ENCODE results near the gene ZBED1. TPM values are rescaled to one million over a fixed set of nuclear protein-coding genes. Genes with fewer than 3 reads are reported as not detected.

The ZBED1 gene
- 33.2 and 33.3 TPM in 2 replicates for total RNA-seq

GRCh38 chrX:2500803-2501558, at the start of gene ZBED1, which contains the start of gene DHRSX:
Gene ZBED1, minus strand, starts transcription at chrX:2500976. Its CDS starts 10,257 bp downstream, at chrX:2490719.
Gene DHRSX, minus strand, starts transcription at chrX:2500976. Its CDS starts 51 bp downstream, at chrX:2500925.

Other genes starting within 250 kb of the ZBED1 start
- 15.7 and 30.5 TPM in 2 replicates for gene DHRSX, start within 50 bp of the ZBED1 start, total RNA-seq
- gene CD99, start 190.3 kb upstream of the ZBED1 start, total RNA-seq: 167 and 261 TPM in 2 replicates